Umbilical cord (tissue), 2 donors: Measurements from ENCODE around the gene YIPF3. TPM values are rescaled to one million over a fixed set of nuclear protein-coding genes. Genes with fewer than 3 reads are reported as not detected.

Experiments used
- DNase-seq: peaks from one replicate; pipeline ENCODE4 v3.0.0-alpha.2; 2015; ENCODE audit warnings: low spot score
- total RNA-seq: library from RNA; depleted of rRNA; stranded (reverse); fragments of >200 nt; gene quantifications from one replicate; pipeline ENCODE4 v1.2.3, GENCODE V29; 2014; ENCODE audit warnings: low replicate concordance; ENCODE audit not compliant: insufficient read depth

The YIPF3 gene
- total RNA-seq, 1 donor from 2014 or later = 57.3 TPM

DNA sequence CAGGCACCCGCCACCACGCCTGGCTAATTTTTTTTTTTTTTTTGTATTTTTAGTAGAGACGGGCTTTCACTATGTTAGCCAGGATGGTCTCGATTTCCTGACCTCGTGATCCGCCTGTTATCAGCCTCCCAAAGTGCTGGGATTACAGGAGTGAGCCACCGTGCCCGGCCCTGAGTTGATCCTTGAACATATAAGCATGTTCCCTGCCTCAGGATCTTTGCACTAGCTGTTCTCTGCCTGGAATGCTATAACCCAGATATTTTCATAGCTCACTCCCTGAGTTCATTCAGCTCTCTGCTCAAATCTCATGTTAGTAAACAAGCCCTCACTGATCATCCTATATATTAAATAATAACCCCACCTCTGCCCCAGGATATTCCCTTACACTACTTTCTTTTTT lies 52.4 kb downstream of the YIPF3 start:
- no peak for DNase-seq

DNA sequence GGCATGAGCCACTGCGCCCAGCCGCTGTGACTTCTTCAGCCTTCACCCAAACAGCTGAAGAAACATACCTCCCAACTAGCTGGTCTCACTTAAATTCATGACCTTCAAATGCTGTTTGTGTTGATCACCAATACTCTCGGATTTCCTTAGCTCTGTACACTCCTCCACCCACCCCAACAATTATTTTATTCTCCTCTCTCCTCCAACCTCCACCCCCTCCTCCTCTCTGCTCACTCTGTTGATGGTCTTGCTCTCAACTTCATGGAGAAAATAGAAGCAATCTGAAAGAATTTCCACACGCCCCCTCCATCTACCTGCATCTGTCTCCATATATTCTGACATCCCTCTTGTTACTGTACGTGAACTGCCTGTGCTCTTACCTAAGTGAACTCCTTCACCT lies 54.8 kb downstream of the YIPF3 start:
- no peak for DNase-seq

Other genes with a start within 250 kb of the YIPF3 start
- not detected for gene SLC22A7, start 218.7 kb downstream of the YIPF3 start, total RNA-seq
- 5.5 TPM for gene CRIP3, start 208.1 kb downstream of the YIPF3 start, total RNA-seq
- 7.7 TPM for gene ZNF318, start 147.3 kb downstream of the YIPF3 start, total RNA-seq
- 10.6 TPM for gene ABCC10, start 89.4 kb downstream of the YIPF3 start, total RNA-seq
- gene DLK2, start 61.4 kb downstream of the YIPF3 start, total RNA-seq = 4.8 TPM
- 17.6 TPM for gene TJAP1, start 39.4 kb downstream of the YIPF3 start, total RNA-seq
- not detected for gene LRRC73, start 6.6 kb downstream of the YIPF3 start, total RNA-seq
- gene POLR1C, start 163 bp upstream of the YIPF3 start, total RNA-seq = 20.2 TPM
- 15.9 TPM for gene XPO5, start 59.1 kb upstream of the YIPF3 start, total RNA-seq
- 19.3 TPM for gene POLH, start 59.3 kb upstream of the YIPF3 start, total RNA-seq
- 19.3 TPM for gene GTPBP2, start 112.3 kb upstream of the YIPF3 start, total RNA-seq
- gene MAD2L1BP, start 118.9 kb upstream of the YIPF3 start, total RNA-seq = 17.3 TPM
- gene RSPH9, start 128.1 kb upstream of the YIPF3 start, total RNA-seq = 0.48 TPM
- 23.1 TPM for gene MRPS18A, start 170.9 kb upstream of the YIPF3 start, total RNA-seq